GM19438 (cell line): ENCODE data around the gene CD96.
"Not testable (repeated sequence)": the region's sequence is repeated elsewhere in the genome, so short reads cannot be mapped to it uniquely, and the experiment has no call there.

ENCODE experiments used
- ATAC-seq: cut with Tn5 transposase; IDR thresholded peaks from one replicate; pipeline ENCODE4 v1.9.1; 2021; ENCODE audit warnings: low read depth; ENCODE audit not compliant: unreplicated experiment

Gene CD96

GRCh38 chr3:111668326-111668725 is 126.3 kb downstream of the CD96 start:
- ATAC-seq, result no peak

- no peak for ATAC-seq
Measured at GRCh38 chr3:111668888-111669488, 127.0 kb downstream of the CD96 start.

- ATAC-seq, result no peak
Measured at GRCh38 chr3:111669926-111670630, 128.1 kb downstream of the CD96 start.

DNA sequence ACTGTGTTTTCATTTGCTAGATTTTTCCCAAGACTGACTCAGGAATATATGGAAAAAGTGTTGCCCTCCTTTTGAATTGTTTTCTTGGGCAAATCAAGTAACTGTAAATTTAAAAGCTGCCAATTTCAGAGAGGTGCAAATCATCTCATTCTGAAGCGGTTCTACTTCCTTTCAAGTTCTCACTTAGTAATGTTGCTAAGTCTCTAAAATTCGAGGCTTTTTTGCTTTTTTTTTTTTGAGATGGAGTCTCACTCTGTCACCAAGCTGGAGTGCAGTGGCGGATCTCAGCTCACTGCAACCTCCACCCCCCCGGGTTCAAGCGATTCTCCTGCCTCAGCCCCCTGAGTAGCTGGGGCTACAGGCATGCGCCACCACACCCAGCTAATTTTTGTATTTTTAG is 130.5 kb downstream of the CD96 start:
- not testable (repeated sequence) for ATAC-seq

- no peak for ATAC-seq
Measured at GRCh38 chr3:111675846-111676210, 133.8 kb downstream of the CD96 start.

DNA sequence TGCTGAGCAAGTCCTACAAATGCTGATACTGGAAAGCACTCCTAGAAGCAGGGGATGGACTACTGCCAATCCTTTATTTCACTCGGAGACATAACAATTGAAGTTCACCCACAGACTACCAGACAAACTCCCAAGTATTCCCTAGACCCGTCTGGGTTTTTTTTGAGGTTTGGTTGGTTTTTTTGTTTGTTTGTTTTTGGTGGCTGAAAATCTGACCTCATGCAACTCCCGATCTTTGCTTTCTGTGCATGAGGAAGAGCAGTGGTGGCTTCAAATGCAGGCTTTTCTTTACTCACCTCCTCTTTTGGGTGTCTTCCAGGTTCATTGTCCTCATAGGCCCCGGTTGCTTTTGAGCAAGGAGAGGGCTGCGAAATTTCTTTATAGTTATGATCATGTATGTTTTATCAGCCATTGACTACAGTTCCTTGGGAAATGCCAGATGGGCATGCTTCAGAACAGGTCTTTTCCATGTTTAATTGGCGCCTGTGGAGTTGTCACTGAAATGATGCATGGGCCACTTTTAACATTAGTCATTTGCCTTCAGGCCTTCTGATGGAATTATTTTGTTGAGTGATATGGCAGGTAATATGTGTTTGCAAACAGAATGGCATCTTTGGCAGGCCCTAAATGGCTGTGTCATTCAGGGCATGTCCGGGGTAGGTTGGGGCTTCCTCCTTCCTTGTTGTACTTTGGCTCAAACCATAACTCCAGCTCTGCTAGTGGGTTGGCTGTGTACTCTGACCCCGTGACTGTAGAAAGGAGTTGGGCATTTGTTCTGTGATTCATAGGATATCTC is 134.4 kb downstream of the CD96 start:
- no peak for ATAC-seq

DNA sequence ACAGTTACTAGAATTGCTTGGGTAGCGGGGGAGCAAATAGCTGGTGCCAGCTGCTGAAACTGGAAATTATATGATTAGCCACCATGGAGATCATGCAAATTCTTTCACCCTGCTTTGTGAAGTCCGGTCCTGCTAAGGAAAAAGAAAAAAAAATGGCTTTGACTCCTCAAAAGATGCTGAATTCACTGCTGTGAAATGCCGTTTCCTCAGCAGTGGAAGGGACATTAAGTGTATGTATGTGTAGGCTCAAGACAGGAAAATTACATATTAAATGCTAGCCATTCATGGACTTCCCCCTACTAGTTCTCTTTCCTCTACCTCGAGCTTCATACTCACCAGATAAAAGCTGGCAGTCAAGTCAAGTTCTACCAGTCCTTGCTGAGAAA is 135.0 kb downstream of the CD96 start:
- no peak for ATAC-seq

DNA sequence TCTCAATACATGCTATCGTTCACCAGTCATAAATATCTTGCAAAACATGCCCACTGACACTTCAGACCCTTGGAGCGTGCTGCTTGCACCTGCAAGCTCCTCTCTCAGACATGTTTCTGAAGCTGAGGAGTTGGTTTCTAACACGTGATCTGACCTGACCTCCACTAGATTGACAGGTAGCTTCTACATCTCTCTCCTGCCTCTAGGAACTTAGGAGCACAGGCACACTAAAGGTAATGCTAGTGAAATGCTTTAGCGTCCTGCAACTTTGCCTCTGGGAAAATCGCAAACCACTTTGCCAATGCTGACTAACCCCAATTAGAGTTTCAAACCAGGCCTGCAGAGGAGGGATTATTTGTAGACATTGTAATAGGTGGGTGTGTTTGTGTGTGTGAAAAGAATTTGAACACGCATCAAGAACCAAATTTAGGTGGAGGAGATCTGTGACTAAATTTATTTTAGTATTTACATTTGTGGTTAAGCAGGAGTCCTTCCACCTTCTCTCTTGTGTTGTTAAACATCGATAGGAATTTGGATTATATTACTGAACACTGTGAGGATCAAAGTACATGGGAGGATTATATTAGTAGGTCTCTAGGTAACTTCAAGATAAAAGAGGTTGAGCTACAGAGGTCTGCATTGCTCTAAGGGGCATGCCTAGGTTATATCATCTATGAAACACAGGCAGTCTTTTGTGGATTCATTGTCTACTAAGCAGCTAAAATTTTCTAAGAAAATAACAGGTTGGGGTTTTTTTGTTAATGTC is 139.8 kb downstream of the CD96 start:
- ATAC-seq, result no peak

- no peak for ATAC-seq
Measured at GRCh38 chr3:111684640-111685039, 142.6 kb downstream of the CD96 start.

DNA sequence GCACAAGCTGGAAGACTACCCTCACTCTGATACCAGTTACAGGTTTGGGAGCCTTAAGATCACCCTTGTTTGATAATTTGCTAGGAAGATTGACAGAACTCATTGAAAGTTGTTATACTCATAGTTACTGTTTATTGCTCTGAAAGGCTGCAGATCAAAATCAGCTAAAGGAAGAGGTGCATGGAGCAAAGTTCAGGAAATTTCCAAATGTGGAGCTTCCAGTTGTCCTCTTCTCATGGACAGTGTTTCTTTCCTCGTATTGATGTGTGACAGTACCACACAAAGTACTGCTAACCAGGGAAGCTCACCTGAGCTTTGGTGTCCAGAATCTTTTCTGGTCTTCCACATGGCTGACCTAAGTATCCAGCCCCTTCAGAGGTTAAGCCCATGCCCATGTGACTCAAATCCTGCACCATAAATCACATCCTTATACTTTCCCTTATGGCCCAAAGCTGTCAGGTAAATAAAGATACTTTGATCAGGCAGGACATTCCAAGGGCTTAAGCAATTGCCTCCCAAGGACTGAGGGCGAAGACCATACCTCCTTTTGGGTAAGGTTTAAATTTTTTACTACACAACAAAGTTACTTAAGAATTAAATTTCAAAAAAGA is 146.3 kb downstream of the CD96 start:
- ATAC-seq, result no peak

GRCh38 chr3:111690242-111690641 is 148.2 kb downstream of the CD96 start:
- ATAC-seq, result peak; percentile 70

GRCh38 chr3:111691293-111691909 is 149.4 kb downstream of the CD96 start:
- no peak for ATAC-seq

- no peak for ATAC-seq
Measured at GRCh38 chr3:111692593-111693552, 150.9 kb downstream of the CD96 start.

DNA sequence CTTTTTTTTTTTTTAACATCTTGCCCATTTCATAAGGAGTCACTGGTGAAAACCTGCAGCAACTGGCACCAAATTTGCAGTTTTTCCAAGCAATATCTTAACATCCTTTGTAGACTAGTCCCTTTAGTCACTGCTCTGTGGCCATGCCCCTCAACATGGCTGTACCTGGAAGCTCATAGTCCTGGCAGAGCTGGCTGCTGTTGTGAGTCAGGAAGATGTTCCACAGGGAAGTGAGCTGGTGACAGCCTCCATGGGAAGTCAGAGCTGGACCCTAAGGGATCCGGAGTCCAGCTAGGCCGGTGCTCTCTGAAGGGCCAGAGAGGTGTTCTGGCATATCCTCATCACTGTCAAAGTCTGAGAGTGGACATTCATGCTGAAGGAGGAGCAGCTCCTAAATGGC is 152.5 kb downstream of the CD96 start:
- ATAC-seq, result no peak

- no peak for ATAC-seq
Measured at GRCh38 chr3:111695636-111696117, 153.7 kb downstream of the CD96 start.

GRCh38 chr3:111700054-111700453 is 158.1 kb downstream of the CD96 start:
- ATAC-seq, result no peak

DNA sequence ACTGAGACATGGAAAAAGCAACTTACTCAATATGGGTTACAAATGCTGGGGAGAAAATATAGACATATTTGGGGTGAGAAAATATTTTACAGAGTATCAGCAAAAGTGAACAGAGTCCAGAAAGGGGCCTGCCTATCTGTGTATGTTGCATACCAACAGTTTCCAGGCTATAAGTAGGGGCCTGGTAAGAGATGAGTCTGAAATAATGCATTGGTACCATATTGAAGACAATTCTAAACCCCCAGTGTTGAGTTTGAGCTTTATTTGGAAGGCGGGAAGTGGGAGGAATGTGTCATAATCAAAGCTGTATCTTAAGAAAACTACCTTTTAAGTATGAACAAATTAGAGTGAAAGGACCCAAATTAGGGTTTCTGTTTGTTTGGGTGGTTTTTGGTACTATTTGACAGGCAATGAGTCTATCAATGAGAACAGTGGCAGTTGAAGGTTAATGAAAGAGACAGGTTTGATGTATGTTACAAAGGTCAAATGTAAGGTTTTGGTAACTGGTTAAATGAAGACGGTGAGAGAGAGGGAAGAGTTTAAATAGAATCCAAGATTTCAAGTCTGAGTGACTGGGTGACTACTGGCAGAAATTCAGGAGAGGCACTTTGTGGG is 159.4 kb downstream of the CD96 start:
- ATAC-seq, result no peak
